K562 (cell line): ENCODE measurements around the gene APBA2.

Source experiments
- CBX5 ChIP-seq: IDR thresholded peaks from 2 replicates; pipeline ENCODE4 v1.6.1; 2014; ENCODE audit warnings: low read depth, borderline replicate concordance
- COPS2 ChIP-seq: fragments of 450-650 bp; conservative IDR thresholded peaks from 2 replicates; pipeline ENCODE4 v1.6.1; 2016; ENCODE audit warnings: mild to moderate bottlenecking, moderate library complexity
- ESRRA ChIP-seq: fragments of 450-650 bp; IDR thresholded peaks from 2 replicates; pipeline ENCODE4 v1.6.1; 2014; ENCODE audit warnings: low read depth, mild to moderate bottlenecking, moderate library complexity, borderline replicate concordance
- FOSL1 ChIP-seq: fragments of 200-800 bp; sonication (Bioruptor generic); conservative IDR thresholded peaks from 2 replicates; pipeline ENCODE4 v1.6.1; 2016; ENCODE audit warnings: missing genetic modification characterization, missing compliant biosample characterization
- MCM2 ChIP-seq: fragments of 450-650 bp; IDR thresholded peaks from 2 replicates; pipeline ENCODE4 v1.6.1; 2017; ENCODE audit warnings: low read depth, mild to moderate bottlenecking
- NFXL1 ChIP-seq: fragments of 450-650 bp; formaldehyde crosslinking; IDR thresholded peaks from 2 replicates; pipeline ENCODE4 v1.4.0; 2021; ENCODE audit warnings: mild to moderate bottlenecking
- RFX5 ChIP-seq: IDR thresholded peaks from 2 replicates; pipeline ENCODE4 v1.6.1; 2011; ENCODE audit warnings: low read depth, mild to moderate bottlenecking, improper control_type of control experiment, low read length
- ZNF224 ChIP-seq: sonication (generic); formaldehyde crosslinking; IDR thresholded peaks from 2 replicates; pipeline ENCODE4 v1.8.0; 2022; ENCODE audit warnings: mild to moderate bottlenecking, missing genetic modification reagents
- TF ChIP-seq, protein P1 (sequence below): fragments of 250-450 bp; sonication (Bioruptor Pico); IDR thresholded peaks from 2 replicates; pipeline ENCODE4 v1.4.0; 2020

DNA sequence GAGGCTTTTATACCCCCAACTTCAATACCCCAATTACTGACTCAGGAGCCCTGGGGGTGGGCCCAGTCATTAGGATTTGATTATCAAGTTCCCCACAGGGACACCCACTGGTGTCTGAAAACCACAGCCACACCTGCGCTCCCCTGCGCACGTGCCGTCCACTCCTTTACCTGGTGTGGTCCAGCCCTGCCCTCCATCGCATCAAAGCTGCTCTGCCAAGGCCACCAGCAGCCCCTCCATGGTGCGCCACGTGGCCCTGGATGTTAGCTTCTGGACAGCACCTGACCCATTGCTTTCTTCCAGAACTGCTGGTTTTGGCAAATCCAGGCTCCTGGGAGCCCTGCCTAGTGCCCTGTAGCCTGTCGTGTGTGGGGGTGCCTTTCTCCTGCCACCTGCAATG lies 247.5 kb downstream of the APBA2 start:
- TF ChIP-seq NFXL1 (CRISPR knock-in tag) (no peak), ZNF224 (CRISPR knock-in tag) (no peak), MCM2 (no peak), COPS2 (no peak), CBX5 (no peak), ESRRA (no peak), FOSL1 (no peak), RFX5 (no peak)
- TF ChIP-seq, protein P1, sequence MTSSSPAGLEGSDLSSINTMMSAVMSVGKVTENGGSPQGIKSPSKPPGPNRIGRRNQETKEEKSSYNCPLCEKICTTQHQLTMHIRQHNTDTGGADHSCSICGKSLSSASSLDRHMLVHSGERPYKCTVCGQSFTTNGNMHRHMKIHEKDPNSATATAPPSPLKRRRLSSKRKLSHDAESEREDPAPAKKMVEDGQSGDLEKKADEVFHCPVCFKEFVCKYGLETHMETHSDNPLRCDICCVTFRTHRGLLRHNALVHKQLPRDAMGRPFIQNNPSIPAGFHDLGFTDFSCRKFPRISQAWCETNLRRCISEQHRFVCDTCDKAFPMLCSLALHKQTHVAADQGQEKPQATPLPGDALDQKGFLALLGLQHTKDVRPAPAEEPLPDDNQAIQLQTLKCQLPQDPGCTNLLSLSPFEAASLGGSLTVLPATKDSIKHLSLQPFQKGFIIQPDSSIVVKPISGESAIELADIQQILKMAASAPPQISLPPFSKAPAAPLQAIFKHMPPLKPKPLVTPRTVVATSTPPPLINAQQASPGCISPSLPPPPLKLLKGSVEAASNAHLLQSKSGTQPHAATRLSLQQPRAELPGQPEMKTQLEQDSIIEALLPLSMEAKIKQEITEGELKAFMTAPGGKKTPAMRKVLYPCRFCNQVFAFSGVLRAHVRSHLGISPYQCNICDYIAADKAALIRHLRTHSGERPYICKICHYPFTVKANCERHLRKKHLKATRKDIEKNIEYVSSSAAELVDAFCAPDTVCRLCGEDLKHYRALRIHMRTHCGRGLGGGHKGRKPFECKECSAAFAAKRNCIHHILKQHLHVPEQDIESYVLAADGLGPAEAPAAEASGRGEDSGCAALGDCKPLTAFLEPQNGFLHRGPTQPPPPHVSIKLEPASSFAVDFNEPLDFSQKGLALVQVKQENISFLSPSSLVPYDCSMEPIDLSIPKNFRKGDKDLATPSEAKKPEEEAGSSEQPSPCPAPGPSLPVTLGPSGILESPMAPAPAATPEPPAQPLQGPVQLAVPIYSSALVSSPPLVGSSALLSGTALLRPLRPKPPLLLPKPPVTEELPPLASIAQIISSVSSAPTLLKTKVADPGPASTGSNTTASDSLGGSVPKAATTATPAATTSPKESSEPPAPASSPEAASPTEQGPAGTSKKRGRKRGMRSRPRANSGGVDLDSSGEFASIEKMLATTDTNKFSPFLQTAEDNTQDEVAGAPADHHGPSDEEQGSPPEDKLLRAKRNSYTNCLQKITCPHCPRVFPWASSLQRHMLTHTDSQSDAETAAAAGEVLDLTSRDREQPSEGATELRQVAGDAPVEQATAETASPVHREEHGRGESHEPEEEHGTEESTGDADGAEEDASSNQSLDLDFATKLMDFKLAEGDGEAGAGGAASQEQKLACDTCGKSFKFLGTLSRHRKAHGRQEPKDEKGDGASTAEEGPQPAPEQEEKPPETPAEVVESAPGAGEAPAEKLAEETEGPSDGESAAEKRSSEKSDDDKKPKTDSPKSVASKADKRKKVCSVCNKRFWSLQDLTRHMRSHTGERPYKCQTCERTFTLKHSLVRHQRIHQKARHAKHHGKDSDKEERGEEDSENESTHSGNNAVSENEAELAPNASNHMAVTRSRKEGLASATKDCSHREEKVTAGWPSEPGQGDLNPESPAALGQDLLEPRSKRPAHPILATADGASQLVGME (CRISPR knock-in tag) = no peak
